Progenitor cell of endocrine pancreas (in vitro differentiated cells): ENCODE measurements around the gene EPHB4. TPM values are rescaled to one million over a fixed set of nuclear protein-coding genes. Genes with fewer than 3 reads are reported as not detected.

Source experiments
- DNase-seq: peaks from one replicate; pipeline ENCODE4 v3.0.0; 2021; ENCODE audit warnings: low spot score; ENCODE audit not compliant: unreplicated experiment
- H3K27ac Mint-ChIP-seq: 2 replicates; pipeline ENCODE4 v1.8.0; 2021; ENCODE audit warnings: mild to moderate bottlenecking, moderate library complexity, mixed read lengths
- H3K27me3 Mint-ChIP-seq: 2 replicates; pipeline ENCODE4 v1.8.0; 2021; ENCODE audit warnings: mixed read lengths
- H3K36me3 Mint-ChIP-seq: 2 replicates; pipeline ENCODE4 v1.8.0; 2022; ENCODE audit warnings: mixed read lengths; ENCODE audit not compliant: insufficient read depth
- H3K4me1 Mint-ChIP-seq: 2 replicates; pipeline ENCODE4 v1.8.0; 2021; ENCODE audit warnings: low read depth, mixed read lengths
- H3K4me3 Mint-ChIP-seq: 2 replicates; pipeline ENCODE4 v1.8.0; 2021; ENCODE audit warnings: low read depth, mild to moderate bottlenecking, moderate library complexity, mixed read lengths
- H3K9me3 Mint-ChIP-seq: 2 replicates; pipeline ENCODE4 v1.8.0; 2021; ENCODE audit warnings: low read depth, mixed read lengths
- microRNA-seq: library from miRNA; unstranded; fragments of <30 nt; microRNA quantifications from one replicate; pipeline ENCODE4 v1.1.0, GENCODE V29; 2020; ENCODE audit warnings: borderline number of aligned reads; ENCODE audit not compliant: unreplicated experiment
- total RNA-seq: library from RNA; stranded (reverse); gene quantifications from 2 replicates; pipeline ENCODE4 v1.2.1, GENCODE V29; 2021
- TF ChIP-seq, protein P1 (sequence below): fragments of 200-600 bp; sonication (generic); IDR thresholded peaks from one replicate; pipeline ENCODE4 v1.5.0; 2021; ENCODE audit warnings: antibody characterized with exemption, mild to moderate bottlenecking; ENCODE audit not compliant: unreplicated experiment

EPHB4 gene
- total RNA-seq, 1 donor from 2014 or later = 164 TPM

- Mint-ChIP-seq H3K36me3 (no peaks in the 10 kb centered on the region), H3K27ac (no peak overlapping the region), H3K4me3 (no peak overlapping the region), H3K4me1 (no peaks in the 10 kb centered on the region), H3K9me3 (no peaks in the 10 kb centered on the region), H3K27me3 (peaks cover 26% of the 10 kb centered on the region)
- DNase-seq = no peak
- TF ChIP-seq, protein P1, sequence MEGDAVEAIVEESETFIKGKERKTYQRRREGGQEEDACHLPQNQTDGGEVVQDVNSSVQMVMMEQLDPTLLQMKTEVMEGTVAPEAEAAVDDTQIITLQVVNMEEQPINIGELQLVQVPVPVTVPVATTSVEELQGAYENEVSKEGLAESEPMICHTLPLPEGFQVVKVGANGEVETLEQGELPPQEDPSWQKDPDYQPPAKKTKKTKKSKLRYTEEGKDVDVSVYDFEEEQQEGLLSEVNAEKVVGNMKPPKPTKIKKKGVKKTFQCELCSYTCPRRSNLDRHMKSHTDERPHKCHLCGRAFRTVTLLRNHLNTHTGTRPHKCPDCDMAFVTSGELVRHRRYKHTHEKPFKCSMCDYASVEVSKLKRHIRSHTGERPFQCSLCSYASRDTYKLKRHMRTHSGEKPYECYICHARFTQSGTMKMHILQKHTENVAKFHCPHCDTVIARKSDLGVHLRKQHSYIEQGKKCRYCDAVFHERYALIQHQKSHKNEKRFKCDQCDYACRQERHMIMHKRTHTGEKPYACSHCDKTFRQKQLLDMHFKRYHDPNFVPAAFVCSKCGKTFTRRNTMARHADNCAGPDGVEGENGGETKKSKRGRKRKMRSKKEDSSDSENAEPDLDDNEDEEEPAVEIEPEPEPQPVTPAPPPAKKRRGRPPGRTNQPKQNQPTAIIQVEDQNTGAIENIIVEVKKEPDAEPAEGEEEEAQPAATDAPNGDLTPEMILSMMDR = no peak
Observed at GRCh38 chr7:100753750-100754149, 73.6 kb downstream of the EPHB4 start.

DNA sequence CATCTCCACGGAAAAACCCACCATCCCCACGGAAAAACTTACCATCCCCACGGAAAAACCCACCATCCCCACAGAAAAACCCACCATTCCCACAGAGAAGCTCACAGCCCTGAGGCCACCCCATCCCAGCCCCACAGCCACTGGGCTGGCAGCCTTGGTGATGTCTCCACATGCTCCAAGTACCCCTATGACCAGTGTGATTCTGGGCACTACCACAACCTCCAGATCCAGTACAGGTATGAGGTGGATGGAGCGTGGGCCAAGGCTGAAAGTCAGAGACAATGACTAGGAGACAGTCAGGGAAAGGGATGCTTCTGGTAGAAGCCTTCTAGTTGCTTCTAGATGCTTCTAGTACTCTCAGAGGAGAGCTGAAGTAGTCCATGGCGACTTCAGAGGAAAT lies 74.3 kb downstream of the EPHB4 start:
- no peaks in the 10 kb centered on the region for H3K9me3 Mint-ChIP-seq

More for the DNA sequence above, 74.3 kb downstream of the EPHB4 start:
- TF ChIP-seq, protein P1 = no peak
- no peak overlapping the region for H3K27ac Mint-ChIP-seq
- H3K36me3 Mint-ChIP-seq = no peaks in the 10 kb centered on the region
- DNase-seq = no peak
- no peak overlapping the region for H3K4me3 Mint-ChIP-seq
- peaks cover 26% of the 10 kb centered on the region for H3K27me3 Mint-ChIP-seq
- H3K4me1 Mint-ChIP-seq = no peaks in the 10 kb centered on the region

Small RNA genes lying within 50 kb of the gene (microRNA-seq; reads per million reads assigned to microRNA genes)
- gene MIR6875 = not detected

Other genes with a start within 250 kb of the EPHB4 start
- 76.6 and 82.7 TPM in 2 replicates for gene LRCH4, start 241.4 kb downstream of the EPHB4 start, total RNA-seq
- gene FBXO24, start 241.2 kb downstream of the EPHB4 start, total RNA-seq = 0.41 and 1.2 TPM in 2 replicates
- gene PCOLCE, start 225.2 kb downstream of the EPHB4 start, total RNA-seq = 16.1 and 20.3 TPM in 2 replicates
- gene MOSPD3, start 215.0 kb downstream of the EPHB4 start, total RNA-seq = 27.1 and 27.9 TPM in 2 replicates
- gene TFR2, start 186.0 kb downstream of the EPHB4 start, total RNA-seq = 0.62 and 0.93 TPM in 2 replicates
- 4.1 and 4.2 TPM in 2 replicates for gene ACTL6B, start 171.1 kb downstream of the EPHB4 start, total RNA-seq
- 160 and 167 TPM in 2 replicates for gene GNB2, start 153.8 kb downstream of the EPHB4 start, total RNA-seq
- gene GIGYF1, start 133.3 kb downstream of the EPHB4 start, total RNA-seq = 89.3 and 95.1 TPM in 2 replicates
- 30.2 and 33.7 TPM in 2 replicates for gene POP7, start 121.4 kb downstream of the EPHB4 start, total RNA-seq
- gene EPO, start 107.1 kb downstream of the EPHB4 start, total RNA-seq = 0.22 and 0.29 TPM in 2 replicates
- not detected in 2 replicates for gene ZAN, start 93.9 kb downstream of the EPHB4 start, total RNA-seq
- gene SLC12A9, start 25.2 kb upstream of the EPHB4 start, total RNA-seq = 57.9 and 62.6 TPM in 2 replicates
- 76.9 and 87.0 TPM in 2 replicates for gene TRIP6, start 39.9 kb upstream of the EPHB4 start, total RNA-seq
- gene SRRT, start 47.6 kb upstream of the EPHB4 start, total RNA-seq = 293 and 302 TPM in 2 replicates
- 2.3 and 3.5 TPM in 2 replicates for gene UFSP1, start 62.2 kb upstream of the EPHB4 start, total RNA-seq
- 4.0 and 5.1 TPM in 2 replicates for gene ACHE, start 68.4 kb upstream of the EPHB4 start, total RNA-seq
- gene MUC3A, start 122.0 kb upstream of the EPHB4 start, total RNA-seq = 2.0 and 2.1 TPM in 2 replicates
- 0.31 and 0.33 TPM in 2 replicates for gene MUC12, start 142.0 kb upstream of the EPHB4 start, total RNA-seq
- not detected in 2 replicates for gene MUC17, start 192.6 kb upstream of the EPHB4 start, total RNA-seq